ENCODE data around the gene TCP10L. TPM values are rescaled to one million over a fixed set of nuclear protein-coding genes. Genes with fewer than 3 reads are reported as not detected.

The TCP10L gene
- total RNA-seq, 4 donors from 2014 or later = 1.3 to 1.9 TPM; not detected in 2

GRCh38 chr21:32580949-32581348, 4.4 kb downstream of the TCP10L start:
- H3K36me3 ChIP-seq = no peaks in the 10 kb centered on the region

DNA sequence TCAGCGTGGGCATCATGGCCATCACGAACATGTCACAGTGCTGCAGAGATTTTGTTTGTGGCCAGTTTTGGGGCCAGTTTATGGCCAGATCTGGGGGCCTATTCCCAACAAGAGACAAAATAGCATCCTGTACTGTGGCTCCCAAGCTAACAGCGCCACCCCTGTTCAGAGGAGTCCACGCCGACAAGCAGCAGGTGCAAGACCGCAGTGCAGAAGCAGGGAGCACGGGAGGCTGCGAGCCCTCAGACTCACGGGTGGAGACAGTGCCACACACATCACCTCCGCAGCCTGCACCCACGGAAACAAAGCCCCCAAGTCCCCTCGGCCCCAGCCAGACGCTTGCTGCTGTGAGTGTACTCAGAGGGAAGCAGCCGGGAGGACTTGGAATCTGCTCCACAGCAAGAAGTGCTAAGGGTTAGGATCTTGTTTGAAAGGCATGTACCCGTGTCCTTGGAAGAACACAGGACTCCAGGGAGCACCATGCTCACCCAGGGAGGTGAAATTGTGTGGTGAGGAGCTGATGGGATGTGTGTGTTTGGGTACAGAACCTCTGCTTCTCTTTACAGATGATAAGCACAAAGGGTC, 7.1 kb downstream of the TCP10L start:
- Histone ChIP-seq H3K27ac (no peak overlapping the region), H3K4me1 (no peaks in the 10 kb centered on the region), H3K4me3 (no peak overlapping the region), H3K27me3 (no peaks in the 10 kb centered on the region), H3K36me3 (no peaks in the 10 kb centered on the region), H3K9me3 (no peaks in the 10 kb centered on the region)
- intact Hi-C loops (cut with DNase I; ENCODE audit: low total_unique reads) = no loop called here
- no peak for TF ChIP-seq POLR2A (IDR thresholded peaks at IDR 0.05)
- no peak for TF ChIP-seq CTCF (IDR thresholded peaks at IDR 0.05)
- no peak for DNase-seq

More at GRCh38 chr21:32580949-32581348, 4.4 kb downstream of the TCP10L start:
- Histone ChIP-seq H3K4me1 (no peaks in the 10 kb centered on the region), H3K27me3 (no peaks in the 10 kb centered on the region), H3K9me3 (no peaks in the 10 kb centered on the region), H3K27ac (no peak overlapping the region), H3K4me3 (no peak overlapping the region)
- intact Hi-C loops (cut with DNase I; ENCODE audit: low total_unique reads) = no loop called here
- no peak for TF ChIP-seq POLR2A (IDR thresholded peaks at IDR 0.05)
- TF ChIP-seq CTCF (IDR thresholded peaks at IDR 0.05) = no peak
- no peak for DNase-seq

GRCh38 chr21:32576011-32576410, 9.3 kb downstream of the TCP10L start:
- H3K27me3 ChIP-seq = no peaks in the 10 kb centered on the region
- H3K36me3 ChIP-seq = no peaks in the 10 kb centered on the region
- no peak overlapping the region for H3K4me3 ChIP-seq
- H3K27ac ChIP-seq = no peak overlapping the region
- H3K4me1 ChIP-seq = no peaks in the 10 kb centered on the region
- TF ChIP-seq POLR2A (IDR thresholded peaks at IDR 0.05) = no peak
- TF ChIP-seq CTCF (IDR thresholded peaks at IDR 0.05) = no peak
- no peaks in the 10 kb centered on the region for H3K9me3 ChIP-seq
- no peak for DNase-seq
- intact Hi-C loops (cut with DNase I; ENCODE audit: low total_unique reads) = no loop called here

GRCh38 chr21:32574946-32575925, 10.1 kb downstream of the TCP10L start:
- H3K4me3 ChIP-seq = no peak overlapping the region

More at GRCh38 chr21:32574946-32575925, 10.1 kb downstream of the TCP10L start:
- Histone ChIP-seq H3K27ac (no peak overlapping the region), H3K9me3 (no peaks in the 10 kb centered on the region), H3K36me3 (no peaks in the 10 kb centered on the region), H3K4me1 (no peaks in the 10 kb centered on the region), H3K27me3 (no peaks in the 10 kb centered on the region)
- intact Hi-C loops (cut with DNase I; ENCODE audit: low total_unique reads) = no loop called here
- TF ChIP-seq CTCF (IDR thresholded peaks at IDR 0.05) (no peak), POLR2A (IDR thresholded peaks at IDR 0.05) (no peak)
- no peak for DNase-seq
